Anterior cingulate cortex (tissue), 58 donors: ENCODE data around the gene FMR1.

Source experiments
- DNase-seq, 58 donors: peaks; one replicate each; lab custom pipeline; 2025; lab: John Stamatoyannopoulos, UW

The FMR1 gene

DNA sequence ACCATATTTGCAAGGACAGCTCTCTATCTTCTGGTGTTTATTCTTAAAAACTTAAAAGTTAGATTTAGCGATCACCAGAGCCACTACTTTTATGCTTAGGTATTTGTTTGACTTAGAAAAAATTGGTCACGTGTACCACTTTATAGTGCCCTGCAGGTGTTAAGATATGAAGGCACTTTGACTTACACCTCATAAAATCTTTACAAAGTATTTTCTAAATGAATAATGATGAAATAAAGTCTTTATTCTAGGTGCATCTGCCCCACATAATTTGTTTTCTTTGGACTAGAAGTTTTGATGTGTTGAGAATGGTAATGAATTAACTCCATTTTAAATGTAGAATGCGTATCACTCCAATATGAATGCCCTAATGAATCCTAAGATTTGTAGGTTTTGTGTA lies 2.9 kb downstream of the FMR1 start:
- DNase-seq = no peak

GRCh38 chrX:147916375-147916968 lies 4.8 kb downstream of the FMR1 start:
- no peak for DNase-seq

DNA sequence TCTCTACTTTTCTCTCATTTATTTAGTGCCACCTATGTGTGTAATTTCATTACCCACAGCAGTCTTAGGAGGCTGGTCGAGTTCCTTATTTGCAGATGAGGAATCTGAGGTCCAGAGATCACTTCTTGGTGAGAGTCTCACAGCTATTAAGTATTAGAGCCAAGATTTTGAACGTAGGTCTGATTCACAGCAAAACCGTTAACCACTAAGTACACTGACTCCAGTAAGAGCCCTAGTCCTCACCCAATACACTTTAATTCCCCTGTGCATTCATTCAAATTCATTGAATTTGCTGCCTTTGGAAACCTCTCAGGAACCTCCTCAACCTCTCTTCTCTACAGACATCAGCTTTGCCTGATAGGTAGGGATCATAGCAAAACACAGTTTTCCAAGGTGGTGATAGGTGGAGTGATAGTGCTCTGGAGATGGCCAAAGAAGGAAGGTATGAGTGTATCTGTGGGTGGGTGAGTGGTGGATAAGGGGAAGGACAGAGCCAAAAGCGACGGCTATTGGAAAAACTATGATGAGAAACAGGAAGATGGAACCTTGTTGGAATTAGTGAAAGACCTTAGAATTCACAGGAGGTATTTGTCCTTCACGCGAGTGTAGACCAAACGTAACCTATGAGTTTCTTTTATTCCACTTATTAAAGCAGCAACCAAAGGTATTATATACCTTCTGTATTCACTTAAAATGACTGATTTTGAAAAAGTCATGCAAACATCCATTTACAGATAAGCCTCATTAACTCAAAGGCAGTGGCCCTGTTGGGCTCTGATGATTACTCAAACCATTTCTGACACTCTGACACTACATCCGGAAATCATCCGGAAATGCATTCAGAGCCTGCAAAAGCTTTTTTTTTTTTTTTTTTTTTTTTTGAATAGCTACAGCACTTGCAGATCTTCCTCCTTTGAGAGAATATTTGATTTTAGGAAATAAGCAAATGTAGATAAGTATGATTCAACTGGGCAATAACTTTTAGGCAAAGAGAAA lies 6.3 kb downstream of the FMR1 start:
- DNase-seq = no peak

DNA sequence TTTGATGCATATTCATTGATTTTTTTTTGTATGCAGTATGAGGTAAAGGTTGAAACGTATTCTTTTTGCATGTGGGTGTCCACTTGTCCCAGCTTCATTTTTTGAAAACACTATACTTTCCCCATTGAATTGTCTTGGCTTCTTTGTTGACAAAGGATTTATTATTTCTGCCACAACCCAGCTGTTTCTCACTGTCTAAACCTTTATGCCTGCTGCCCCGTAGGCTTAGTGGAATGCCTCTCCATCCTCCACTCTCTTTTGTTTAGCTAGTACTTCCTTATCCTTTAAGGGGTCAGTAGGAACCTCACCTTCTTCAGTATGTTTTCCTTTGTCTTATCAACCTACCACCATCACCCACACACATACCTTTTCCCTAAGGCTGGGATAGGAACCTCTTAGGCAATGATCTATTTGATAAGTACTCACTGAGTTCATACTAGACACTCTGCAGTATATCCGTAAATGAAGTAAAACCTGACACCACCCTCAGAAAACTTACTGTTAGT lies 8.5 kb downstream of the FMR1 start:
- no peak for DNase-seq

GRCh38 chrX:147923605-147924004 lies 11.9 kb downstream of the FMR1 start:
- DNase-seq = no peak

DNA sequence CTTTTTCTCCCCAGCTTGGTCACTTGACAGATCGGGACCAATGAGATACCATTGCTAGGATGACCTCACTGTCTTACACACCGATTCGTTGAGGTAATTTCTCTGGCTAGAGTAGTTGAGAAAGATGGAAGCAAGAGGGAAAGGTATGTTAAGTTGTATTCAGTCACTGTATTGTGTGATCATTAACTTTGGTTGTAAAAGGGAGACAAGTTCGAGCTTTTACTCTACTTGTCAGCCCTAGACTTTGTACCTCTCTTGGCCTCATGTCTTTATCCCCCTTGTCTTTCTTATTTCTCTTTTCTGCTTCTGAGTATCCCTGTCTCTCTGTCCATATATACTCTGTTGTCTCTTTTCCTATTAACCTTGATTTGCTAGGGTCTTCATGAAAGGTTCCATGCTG lies 15.5 kb downstream of the FMR1 start:
- no peak for DNase-seq

DNA sequence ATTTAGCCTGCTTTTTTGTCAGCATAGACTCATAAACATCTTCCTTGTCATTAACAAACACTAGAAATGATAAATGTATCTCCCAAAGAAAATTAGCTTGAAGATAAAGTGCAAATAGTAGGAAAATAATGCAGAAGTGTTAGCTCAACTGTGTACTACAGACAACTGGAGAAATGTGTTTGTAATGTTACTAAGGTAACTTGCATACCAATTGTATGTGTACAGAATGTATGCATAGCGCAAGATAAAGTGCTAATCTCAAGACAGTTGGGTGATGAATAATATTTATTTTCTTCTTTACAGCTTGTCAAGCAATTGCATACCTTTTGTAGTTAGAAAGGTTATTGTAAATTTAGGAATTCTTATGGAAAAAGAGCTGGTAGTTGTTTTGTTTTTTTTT lies 22.1 kb downstream of the FMR1 start:
- no peak for DNase-seq

- DNase-seq = no peak
These were observed 23.5 kb downstream of the FMR1 start for GRCh38 chrX:147935156-147935758.

DNA sequence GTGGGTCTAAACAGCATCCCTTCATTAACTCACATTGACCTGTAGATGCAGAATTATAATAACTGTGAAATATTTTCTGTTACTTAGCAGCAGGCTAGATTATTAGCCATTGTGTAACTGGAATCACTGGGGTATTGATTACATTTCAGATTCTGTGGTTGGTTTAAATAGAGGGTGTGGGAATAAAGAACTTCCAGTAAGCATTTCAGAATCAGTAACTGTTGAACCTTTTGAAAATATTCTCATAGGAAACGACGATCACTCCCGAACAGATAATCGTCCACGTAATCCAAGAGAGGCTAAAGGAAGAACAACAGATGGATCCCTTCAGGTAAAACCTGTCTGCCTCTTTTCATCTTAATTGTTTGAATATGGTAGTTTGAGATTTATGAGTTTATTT lies 33.6 kb downstream of the FMR1 start:
- no peak for DNase-seq

- no peak for DNase-seq
These were observed 36.8 kb downstream of the FMR1 start for GRCh38 chrX:147948531-147948930.

DNA sequence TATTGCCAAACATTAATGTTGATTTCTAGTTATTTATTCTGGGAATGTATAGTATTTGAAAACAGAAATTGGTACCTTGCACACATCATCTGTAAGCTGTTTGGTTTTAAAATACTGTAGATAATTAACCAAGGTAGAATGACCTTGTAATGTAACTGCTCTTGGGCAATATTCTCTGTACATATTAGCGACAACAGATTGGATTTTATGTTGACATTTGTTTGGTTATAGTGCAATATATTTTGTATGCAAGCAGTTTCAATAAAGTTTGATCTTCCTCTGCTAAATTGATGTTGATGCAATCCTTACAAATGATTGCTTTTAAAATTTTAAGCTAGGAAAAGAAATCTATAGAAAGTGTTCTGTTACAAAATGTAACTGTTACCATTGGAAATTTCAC lies 38.6 kb downstream of the FMR1 start:
- no peak for DNase-seq

GRCh38 chrX:147953976-147954375 lies 42.3 kb downstream of the FMR1 start:
- peak in 1 of 58 donors; percentile 1 for DNase-seq

DNA sequence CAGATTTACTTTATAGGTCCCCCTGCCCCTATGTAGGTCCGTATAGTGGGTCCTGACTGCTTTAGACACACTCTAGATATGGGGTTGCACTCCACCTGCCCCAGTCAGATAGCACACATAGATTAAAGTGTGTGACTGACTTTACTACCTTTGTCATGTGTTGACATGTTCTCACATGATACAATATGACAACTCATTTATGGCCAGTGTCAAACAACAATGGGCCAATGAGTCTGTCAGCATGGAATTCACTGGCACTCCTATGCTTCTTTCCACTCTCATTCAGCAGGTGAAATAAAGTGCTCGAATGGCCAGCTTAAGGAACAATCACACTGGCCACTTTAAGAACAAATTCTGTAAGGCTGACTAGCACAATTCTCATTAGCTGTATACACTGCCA lies 45.6 kb downstream of the FMR1 start:
- DNase-seq = no peak

- no peak for DNase-seq
These were observed 46.6 kb downstream of the FMR1 start for GRCh38 chrX:147958291-147958690.

- no peak for DNase-seq
These were observed 49.0 kb downstream of the FMR1 start for GRCh38 chrX:147960722-147961121.

- no peak for DNase-seq
These were observed 50.8 kb downstream of the FMR1 start for GRCh38 chrX:147962476-147962875.

GRCh38 chrX:147978931-147979330 lies 67.2 kb downstream of the FMR1 start:
- DNase-seq = no peak

DNA sequence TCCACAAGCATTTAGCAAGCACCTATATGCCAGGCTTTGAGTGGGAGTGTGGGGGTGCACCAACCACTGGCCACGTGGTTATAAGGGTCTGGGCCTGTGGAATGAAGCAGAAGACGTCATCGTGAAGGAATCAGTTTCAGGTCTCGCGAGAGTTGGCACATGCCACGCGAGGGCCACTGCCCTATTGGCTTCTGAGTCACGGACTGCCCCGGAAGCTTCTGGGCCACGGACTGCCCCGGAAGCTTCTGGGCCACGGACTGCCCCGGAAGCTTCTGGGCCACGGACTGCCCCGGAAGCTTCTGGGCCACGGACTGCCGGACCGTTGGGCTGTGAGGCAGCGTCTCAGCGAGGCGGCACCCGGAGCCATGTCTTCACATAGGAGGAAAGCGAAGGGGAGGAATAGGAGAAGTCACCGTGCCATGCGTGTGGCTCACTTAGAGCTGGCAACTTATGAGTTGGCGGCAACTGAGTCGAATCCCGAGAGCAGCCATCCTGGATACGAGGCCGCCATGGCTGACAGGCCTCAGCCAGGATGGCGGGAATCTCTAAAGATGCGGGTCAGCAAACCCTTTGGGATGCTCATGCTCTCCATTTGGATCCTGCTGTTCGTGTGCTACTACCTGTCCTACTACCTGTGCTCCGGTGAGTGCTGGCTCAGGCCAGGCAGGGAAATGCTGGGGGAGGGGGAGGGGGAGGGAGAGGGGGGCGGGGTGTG lies 69.5 kb downstream of the FMR1 start, which contains the start of gene FMR1NB:
Gene FMR1NB, plus strand, starts transcription at position 300 of the 715 bp plus-strand sequence. Its CDS starts 66 bp downstream, at position 366.
- DNase-seq = no peak
